ENCODE measurements around the gene MGST2.

- TF ChIP-seq EZH2 (IDR thresholded peaks at IDR 0.05): no peak
- TF ChIP-seq POLR2AphosphoS5 (IDR thresholded peaks at IDR 0.05; ENCODE audit: borderline replicate concordance, low read depth, low read length): no peak
- TF ChIP-seq FOXP2 (optimal IDR thresholded peaks at IDR 0.05; ENCODE audit: control extremely low read depth, extremely low read length, insufficient read depth): no peak
These were observed 67.5 kb downstream of the MGST2 start for GRCh38 chr4:139732991-139733570.
